Measurements from ENCODE around the gene OAS3. TPM values are rescaled to one million over a fixed set of nuclear protein-coding genes. Genes with fewer than 3 reads are reported as not detected.
A peak's percentile ranks its signal among the peaks of the same experiment; 100 is the strongest.

OAS3 gene, protein sequence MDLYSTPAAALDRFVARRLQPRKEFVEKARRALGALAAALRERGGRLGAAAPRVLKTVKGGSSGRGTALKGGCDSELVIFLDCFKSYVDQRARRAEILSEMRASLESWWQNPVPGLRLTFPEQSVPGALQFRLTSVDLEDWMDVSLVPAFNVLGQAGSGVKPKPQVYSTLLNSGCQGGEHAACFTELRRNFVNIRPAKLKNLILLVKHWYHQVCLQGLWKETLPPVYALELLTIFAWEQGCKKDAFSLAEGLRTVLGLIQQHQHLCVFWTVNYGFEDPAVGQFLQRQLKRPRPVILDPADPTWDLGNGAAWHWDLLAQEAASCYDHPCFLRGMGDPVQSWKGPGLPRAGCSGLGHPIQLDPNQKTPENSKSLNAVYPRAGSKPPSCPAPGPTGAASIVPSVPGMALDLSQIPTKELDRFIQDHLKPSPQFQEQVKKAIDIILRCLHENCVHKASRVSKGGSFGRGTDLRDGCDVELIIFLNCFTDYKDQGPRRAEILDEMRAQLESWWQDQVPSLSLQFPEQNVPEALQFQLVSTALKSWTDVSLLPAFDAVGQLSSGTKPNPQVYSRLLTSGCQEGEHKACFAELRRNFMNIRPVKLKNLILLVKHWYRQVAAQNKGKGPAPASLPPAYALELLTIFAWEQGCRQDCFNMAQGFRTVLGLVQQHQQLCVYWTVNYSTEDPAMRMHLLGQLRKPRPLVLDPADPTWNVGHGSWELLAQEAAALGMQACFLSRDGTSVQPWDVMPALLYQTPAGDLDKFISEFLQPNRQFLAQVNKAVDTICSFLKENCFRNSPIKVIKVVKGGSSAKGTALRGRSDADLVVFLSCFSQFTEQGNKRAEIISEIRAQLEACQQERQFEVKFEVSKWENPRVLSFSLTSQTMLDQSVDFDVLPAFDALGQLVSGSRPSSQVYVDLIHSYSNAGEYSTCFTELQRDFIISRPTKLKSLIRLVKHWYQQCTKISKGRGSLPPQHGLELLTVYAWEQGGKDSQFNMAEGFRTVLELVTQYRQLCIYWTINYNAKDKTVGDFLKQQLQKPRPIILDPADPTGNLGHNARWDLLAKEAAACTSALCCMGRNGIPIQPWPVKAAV
- total RNA-seq (2014; rRNA removed; shearing (Covaris generic); ENCODE audit: low replicate concordance), result 11.4 and 19.1 TPM in 2 replicates

DNA sequence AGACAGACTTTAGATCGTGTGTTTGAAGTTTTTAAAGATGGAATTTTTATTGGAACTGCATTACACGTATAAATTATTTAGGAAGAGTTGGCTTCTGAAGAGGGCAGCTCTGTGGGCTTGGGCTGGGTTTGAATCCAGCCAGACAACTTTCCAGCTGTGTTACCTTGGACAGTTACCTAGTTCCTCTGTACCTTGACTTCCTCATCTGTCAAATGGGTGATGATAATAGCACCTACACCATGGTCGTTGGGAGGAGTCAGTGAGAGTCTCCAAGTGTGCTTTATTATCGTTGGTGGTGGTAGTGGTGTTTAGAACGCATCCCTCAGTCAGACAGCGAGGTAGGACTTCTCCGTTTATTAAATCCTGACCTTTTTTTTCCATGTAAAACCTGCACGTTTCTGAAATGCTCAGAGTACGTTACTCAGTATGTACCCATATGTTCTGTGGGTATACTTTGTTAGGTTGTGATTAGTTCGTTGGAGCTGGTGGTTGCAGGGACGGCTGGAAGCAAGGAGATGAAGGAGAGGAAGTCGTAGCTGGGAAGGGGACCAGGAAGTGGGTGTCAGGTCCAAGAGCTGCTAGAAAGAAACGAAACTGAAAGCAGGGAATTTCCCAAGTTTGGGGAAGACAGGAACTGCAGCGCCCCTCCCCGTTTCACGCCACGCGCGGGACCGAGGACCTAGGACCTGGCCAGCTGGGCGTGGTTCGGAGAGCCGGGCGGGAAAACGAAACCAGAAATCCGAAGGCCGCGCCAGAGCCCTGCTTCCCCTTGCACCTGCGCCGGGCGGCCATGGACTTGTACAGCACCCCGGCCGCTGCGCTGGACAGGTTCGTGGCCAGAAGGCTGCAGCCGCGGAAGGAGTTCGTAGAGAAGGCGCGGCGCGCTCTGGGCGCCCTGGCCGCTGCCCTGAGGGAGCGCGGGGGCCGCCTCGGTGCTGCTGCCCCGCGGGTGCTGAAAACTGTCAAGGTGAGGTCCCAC is at the start of gene OAS3:
Gene OAS3 (plus strand): TSS at position 734 of the 979 bp plus-strand sequence. CDS start 57 bp downstream, at position 791.
- in situ Hi-C loops (cut with HindIII; ENCODE audit: low pct_unique_long_range_greater_than_20kb, low sequenced_read_pairs), result no loop called here
- DNase-seq (ENCODE audit: low read depth), result peak; percentile 75

DNA sequence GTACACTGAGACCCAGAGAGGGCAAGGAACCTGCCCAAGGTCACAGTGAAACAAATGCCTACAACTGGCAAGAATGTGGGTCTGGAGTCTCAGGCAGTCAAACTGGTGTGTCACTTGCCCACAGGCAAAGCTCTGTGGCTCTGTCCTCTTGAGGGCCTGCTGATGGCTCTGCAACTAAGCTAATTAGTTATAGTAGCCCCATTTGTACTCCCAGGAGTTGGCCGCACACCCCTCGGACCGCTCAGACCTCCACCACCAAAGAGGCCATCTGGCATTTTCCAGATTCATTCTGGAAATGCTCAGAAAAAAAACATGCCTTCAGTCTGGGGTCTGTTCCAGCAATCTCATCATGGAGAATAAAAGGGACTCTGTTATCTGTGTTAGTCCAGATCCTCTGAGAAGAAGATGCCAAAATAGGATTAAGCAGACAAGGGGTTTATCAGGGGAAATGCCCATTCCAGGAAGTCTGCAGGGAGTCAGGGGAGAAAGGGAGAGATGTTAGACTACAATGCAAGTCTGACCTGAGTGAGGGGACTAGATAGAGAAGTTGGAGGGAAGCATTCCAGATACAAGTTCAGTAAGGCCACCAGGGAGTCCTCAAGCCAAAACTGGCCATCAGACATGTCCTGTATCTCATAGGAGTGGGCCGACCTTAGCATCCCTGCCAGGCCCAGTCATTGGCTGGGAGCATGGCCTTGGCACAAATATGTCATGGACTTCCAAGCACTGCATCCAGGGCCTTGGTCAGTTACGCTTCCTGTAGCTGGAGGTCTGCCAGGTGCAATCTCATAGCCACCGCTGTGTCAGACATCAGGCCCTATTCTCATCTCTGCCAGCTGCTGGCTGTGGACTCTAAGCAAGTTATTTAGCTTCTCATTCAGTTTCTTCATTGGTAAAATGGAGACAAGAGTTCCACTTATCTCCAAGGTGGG is 46.9 kb upstream of the OAS3 start:
- DNase-seq (ENCODE audit: low read depth), result no peak
- in situ Hi-C loops (cut with HindIII; ENCODE audit: low pct_unique_long_range_greater_than_20kb, low sequenced_read_pairs), result no loop called here

DNA sequence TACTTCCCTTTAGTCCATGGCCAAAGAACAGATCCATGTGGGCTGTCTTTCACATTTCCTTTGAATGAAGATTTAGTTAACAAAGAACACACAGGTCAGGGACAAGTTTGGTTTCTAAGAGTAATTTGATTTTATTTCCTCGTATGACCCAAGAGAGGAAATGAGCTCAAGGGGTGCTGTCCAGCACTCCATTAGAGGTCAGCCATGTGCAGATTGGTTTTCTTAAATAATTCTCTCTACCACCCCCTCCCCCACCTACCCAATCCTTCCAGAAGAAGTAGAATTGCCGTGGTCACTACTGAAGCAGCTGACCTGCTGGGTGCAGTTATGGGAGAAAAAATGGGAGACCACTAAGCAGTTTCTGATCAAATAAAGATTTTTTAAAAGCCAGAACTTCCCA is 45.4 kb upstream of the OAS3 start:
- in situ Hi-C loops (cut with HindIII; ENCODE audit: low pct_unique_long_range_greater_than_20kb, low sequenced_read_pairs), result no loop called here

DNA sequence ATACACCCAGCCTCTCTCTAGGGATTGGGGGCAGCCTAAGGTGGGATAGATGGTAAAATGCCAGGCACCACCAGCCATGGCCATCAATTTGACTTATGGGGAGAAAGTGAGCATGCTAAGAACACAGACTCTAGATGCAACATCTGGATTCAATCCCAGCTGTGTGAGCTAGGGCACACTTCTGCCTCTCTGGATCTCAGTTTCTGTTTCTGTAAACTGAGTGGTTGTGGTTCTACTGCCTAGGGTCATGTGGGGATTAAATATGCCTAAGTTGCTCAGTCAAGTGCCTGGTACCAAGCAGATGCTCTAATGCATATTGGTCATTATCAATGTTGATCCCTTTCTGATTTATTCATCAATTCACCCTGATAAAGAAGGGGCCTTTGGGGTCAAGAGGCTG is 44.1 kb upstream of the OAS3 start:
- DNase-seq (ENCODE audit: low read depth), result no peak
- in situ Hi-C loops (cut with HindIII; ENCODE audit: low pct_unique_long_range_greater_than_20kb, low sequenced_read_pairs), result no loop called here

More for the DNA sequence above, 45.4 kb upstream of the OAS3 start:
- DNase-seq (ENCODE audit: low read depth), result no peak

DNA sequence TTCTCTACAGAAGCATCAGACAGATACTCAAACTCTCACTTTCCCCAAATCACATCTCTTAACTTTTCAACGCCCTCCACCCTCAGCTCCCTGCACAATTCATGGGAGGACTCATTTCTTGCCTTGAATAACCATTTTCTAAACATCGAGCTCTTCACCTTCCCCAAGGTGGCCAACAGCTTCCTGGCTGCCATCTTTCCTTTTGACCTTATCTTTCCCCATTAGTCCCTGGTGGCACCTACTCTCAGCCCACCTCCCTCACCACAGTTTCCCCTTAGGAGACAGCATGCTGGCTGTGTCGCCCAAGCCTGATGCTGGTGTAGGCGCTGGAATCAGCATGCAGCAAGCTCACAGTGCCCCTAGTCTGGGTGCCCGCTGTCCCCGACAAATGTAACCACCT is 39.9 kb upstream of the OAS3 start:
- in situ Hi-C loops (cut with HindIII; ENCODE audit: low pct_unique_long_range_greater_than_20kb, low sequenced_read_pairs), result no loop called here
- DNase-seq (ENCODE audit: low read depth), result no peak

DNA sequence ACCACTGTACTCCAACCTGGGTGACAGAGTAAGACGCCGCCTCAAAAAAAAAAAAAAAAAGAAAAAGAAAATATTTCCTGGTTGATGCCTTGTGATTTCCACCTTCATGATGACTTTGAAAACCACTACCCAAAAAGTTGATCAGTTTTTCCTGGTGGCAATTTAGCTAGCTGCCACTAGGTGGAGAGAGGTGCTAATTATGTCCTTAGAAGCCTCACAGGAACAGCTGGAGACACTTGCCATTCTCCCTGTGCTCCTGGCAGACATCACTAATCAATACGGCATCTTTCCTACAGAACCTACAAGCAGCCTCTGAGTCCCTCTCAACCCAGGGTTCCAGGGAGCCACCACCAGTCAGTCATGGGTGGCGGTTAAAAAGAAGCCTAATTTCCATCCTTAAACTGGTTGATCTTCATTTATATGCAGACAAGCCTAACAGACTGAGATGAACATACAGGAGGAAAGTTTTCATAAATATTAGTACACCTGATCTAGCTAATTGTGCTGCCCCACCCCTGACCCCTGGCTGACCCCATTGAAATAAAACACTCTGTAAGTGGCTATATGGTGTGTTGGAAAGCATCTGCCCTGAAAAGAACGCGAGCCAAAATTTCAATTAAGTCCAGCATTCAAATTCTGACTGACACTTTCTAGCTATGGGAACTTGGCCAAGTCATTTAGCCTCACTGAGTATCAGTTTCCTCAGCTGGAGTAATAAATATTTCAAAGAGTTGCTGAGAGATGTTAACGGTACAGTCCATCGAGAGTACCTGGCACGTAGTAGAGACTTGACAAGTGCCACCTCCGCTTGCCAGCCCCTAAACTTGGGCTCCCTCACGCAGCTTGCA is 37.8 kb upstream of the OAS3 start:
- peak; percentile 59 for DNase-seq (ENCODE audit: low read depth)

DNA sequence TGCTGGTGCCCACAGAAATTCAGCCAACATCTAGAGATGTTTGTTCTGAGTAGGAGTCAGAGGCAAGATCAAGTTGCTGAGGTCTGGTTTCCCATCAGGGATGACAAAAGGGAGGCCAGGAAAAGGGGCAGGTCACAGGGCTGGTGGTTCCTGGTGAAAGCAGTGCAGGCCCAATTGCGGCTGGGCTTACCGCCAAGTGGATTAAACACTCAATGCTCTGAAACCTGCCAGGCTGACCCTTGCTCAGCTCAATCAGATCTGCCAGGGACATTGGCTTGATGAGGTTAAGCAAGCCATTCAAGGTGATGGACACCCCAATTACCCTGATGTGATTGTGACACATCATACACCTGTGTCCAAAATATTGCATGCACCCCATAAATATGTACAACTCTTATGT is 37.0 kb upstream of the OAS3 start:
- in situ Hi-C loops (cut with HindIII; ENCODE audit: low pct_unique_long_range_greater_than_20kb, low sequenced_read_pairs), result no loop called here
- DNase-seq (ENCODE audit: low read depth), result no peak

More for the DNA sequence above, 37.8 kb upstream of the OAS3 start:
- in situ Hi-C loops (cut with HindIII; ENCODE audit: low pct_unique_long_range_greater_than_20kb, low sequenced_read_pairs), result no loop called here

DNA sequence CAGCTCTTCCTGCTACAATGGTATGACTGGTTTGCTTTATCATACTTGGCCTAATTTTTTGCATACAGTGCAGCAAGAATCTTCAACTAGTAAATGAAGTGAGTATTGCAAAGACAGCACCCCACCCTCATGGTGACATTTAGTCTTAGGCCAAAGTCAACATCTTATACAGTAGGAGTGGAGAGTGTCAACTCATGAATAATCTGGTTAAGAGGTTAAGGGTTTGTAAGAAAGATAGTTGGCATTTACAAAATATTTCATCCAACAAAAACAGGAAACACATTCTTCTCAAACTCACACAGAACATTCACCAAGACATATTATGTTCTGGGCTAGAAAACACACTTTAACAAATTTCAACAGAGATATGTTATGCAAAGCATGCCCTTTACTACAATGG is 33.7 kb upstream of the OAS3 start:
- peak; percentile 65 for DNase-seq (ENCODE audit: low read depth)
- in situ Hi-C loops (cut with HindIII; ENCODE audit: low pct_unique_long_range_greater_than_20kb, low sequenced_read_pairs), result no loop called here

DNA sequence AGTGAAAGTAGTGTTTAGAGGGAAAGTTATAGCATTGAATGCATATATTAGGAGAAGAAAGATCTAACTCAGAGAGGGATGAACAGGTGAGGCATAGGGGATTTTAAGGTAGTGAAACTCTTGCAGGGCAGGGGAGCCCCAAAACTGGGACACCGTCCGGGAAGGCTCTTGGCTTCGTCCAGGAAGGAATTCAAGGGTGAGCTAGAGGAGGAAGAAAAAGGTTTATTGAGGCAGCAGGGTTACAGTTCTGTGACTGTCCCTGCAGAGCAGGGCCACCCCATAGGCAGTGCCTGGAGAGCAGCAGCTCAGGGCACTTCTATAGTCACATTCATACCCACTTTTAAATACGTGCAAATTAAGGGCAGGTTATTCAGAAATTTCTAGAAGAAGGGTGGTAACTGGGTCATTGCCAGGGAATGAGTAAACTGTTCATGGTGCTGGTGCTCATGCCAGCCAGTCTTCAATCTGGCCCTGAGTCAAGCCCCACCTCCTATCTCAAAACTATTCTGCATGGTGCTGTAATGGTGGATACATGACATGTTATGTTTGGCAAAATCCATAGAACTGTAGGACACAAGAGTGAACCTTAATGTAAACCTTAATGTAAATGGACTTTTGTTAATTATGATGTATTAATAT is 32.7 kb upstream of the OAS3 start:
- in situ Hi-C loops (cut with HindIII; ENCODE audit: low pct_unique_long_range_greater_than_20kb, low sequenced_read_pairs), result no loop called here
- no peak for DNase-seq (ENCODE audit: low read depth)

DNA sequence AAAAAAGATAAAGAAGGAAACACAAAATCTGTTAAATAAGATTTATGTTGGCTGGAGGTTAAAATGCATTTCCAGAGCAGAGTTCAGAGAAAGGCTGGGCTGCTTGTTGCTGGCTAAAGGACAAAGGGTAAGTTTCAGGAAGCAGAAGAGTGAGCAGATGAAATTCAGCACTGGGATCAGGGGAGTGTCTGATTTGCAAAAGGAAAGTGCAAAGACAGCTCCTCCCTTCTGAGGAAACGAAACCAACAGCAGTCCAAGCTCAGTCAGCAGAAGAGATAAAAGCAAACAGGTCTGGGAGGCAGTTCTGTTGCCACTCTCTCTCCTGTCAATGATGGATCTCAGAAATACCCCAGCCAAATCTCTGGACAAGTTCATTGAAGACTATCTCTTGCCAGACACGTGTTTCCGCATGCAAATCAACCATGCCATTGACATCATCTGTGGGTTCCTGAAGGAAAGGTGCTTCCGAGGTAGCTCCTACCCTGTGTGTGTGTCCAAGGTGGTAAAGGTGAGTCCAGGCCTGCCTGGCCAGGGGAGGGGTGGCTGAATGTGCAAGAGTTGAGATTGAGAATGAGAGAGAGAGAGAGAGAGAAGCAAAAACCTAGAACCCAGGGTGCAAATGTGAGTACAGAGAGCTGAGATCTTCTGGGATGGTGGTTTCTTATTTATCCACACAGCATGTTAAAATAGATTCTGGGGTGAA is 31.4 kb upstream of the OAS3 start, which contains the start of gene OAS1:
Gene OAS1 (plus strand): TSS at position 251 of the 703 bp plus-strand sequence. CDS start 78 bp downstream, at position 329.
- in situ Hi-C loops (cut with HindIII; ENCODE audit: low pct_unique_long_range_greater_than_20kb, low sequenced_read_pairs), result no loop called here
- peak; percentile 79 for DNase-seq (ENCODE audit: low read depth)

DNA sequence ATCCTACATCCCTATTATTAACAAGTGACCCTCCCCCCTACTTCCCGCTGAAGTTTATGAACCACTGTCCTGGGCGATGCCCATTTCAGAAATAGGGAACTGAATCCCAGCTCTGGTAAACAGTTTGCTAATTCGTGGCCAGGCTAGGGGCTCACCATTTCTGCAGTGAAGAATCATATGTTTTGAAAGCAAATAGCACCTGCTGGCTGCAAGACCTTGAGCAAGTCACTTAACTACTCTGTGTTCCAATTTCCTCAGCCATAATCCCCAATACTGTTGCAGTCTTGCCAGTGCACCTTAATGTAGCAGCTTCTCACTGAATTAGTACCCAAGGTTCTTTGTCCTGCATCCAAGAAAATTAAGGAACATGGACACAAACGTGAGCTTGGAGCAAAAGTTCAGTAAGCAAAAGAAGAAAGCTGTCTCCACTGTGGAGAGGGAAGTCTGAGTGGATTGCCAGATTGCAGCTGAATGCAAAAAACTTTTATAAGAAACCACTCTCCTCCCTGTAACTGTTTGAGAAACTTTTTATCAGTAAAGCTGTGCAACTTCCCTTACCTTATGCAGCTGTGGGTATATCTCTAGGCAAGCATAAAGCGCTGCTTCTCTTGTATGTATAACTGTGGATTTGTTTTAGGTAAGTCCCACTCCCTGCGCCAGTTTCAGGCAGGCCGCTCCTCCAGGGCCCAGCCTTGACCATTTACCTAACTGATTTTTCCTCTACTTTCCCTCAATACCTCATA is 30.7 kb upstream of the OAS3 start:
- DNase-seq (ENCODE audit: low read depth), result no peak
- in situ Hi-C loops (cut with HindIII; ENCODE audit: low pct_unique_long_range_greater_than_20kb, low sequenced_read_pairs), result no loop called here

DNA sequence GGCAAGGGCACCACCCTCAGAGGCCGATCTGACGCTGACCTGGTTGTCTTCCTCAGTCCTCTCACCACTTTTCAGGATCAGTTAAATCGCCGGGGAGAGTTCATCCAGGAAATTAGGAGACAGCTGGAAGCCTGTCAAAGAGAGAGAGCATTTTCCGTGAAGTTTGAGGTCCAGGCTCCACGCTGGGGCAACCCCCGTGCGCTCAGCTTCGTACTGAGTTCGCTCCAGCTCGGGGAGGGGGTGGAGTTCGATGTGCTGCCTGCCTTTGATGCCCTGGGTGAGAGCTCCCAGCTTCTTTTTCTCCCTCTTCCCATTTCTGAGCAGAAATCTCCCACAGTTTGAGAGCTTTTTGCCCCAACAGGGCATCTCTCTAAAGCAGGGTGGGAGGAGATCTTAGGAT is 29.7 kb upstream of the OAS3 start:
- DNase-seq (ENCODE audit: low read depth), result no peak
- in situ Hi-C loops (cut with HindIII; ENCODE audit: low pct_unique_long_range_greater_than_20kb, low sequenced_read_pairs), result no loop called here

DNA sequence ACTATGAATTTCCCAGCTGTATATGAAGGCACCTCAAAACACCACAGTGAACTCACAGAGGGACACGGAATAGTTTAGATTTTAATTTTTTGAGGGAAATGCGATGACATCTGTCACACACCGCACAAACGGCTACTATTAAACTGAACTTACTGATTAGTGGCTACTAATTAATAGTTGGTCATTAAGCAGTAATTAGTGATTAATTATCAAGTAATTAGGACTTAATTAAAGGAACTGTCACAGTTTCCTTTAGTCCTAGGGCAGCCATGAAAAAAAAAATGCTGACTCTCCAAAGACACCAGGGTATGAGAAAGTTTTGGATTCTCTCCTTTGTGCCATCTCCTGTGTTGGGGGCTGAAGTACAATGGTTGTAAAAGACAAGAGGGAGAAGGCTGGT is 28.6 kb upstream of the OAS3 start:
- no peak for DNase-seq (ENCODE audit: low read depth)
- in situ Hi-C loops (cut with HindIII; ENCODE audit: low pct_unique_long_range_greater_than_20kb, low sequenced_read_pairs), result no loop called here

DNA sequence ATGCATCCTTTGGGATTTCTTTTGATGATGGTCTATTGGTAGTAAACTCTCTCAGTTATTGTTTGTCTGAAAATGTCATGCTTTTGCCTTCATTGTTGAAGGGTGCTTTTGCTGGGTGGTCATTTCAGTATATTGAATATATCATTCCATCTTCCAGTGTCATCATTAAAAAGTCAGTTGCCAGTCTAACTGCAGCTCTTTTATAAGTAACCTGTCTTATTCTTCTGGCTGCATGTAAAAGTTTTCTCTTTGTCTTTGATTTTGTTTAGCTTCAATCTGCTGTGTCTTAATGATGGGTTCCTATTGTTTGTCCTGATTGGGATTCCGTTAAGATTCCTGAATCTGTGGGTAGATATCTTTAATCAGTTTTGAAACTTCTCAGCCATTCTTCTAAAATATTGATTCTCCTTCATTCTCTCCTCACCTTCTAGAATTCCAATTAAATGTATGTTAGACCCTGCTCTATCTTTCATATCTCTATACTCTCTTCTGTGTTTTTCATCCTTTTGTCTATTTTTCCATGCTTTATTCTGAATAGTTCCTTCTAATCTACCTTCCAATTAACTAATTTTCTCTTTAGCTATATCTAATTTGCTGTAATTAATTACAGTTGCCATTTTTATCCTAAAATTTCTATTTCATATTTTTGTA is 25.1 kb upstream of the OAS3 start:
- DNase-seq (ENCODE audit: low read depth), result no peak
- in situ Hi-C loops (cut with HindIII; ENCODE audit: low pct_unique_long_range_greater_than_20kb, low sequenced_read_pairs), result no loop called here
